Spinal cord (tissue), 10 donors: ENCODE measurements around the gene CENPL. TPM values are rescaled to one million over a fixed set of nuclear protein-coding genes. Genes with fewer than 3 reads are reported as not detected.
A peak's percentile ranks its signal among the peaks of the same experiment; 100 is the strongest.
"Not testable (repeated sequence)": the region's sequence is repeated elsewhere in the genome, so short reads cannot be mapped to it uniquely, and the experiment has no call there.

Experiments used
- DNase-seq, 6 donors: peaks; one replicate each; pipeline versions ENCODE4 v3.0.0 to v3.0.0-alpha.2; 2013 to 2015; ENCODE audit warnings: low spot score in 6 of 6, low read depth in 4 of 6
- H3K27ac ChIP-seq: one replicate; pipeline ENCODE4 v1.5.1; 2013; ENCODE audit warnings: low read depth, low read length, control low read depth
- H3K27me3 ChIP-seq: one replicate; pipeline ENCODE4 v1.6.1; 2013; ENCODE audit warnings: low read length; ENCODE audit not compliant: control insufficient read depth, insufficient read depth
- H3K36me3 ChIP-seq: one replicate; pipeline ENCODE4 v1.6.1; 2013; ENCODE audit warnings: low read length; ENCODE audit not compliant: control insufficient read depth, insufficient read depth
- H3K4me1 ChIP-seq: one replicate; pipeline ENCODE4 v1.6.1; 2013; ENCODE audit warnings: low read length; ENCODE audit not compliant: control insufficient read depth, insufficient read depth
- H3K4me3 ChIP-seq: one replicate; pipeline ENCODE4 v1.5.1; 2013; ENCODE audit warnings: low read depth, low read length, control low read depth
- H3K9me3 ChIP-seq: one replicate; pipeline ENCODE4 v1.6.1; 2013; ENCODE audit warnings: low read length; ENCODE audit not compliant: control insufficient read depth, insufficient read depth
- WGBS: methylation state at CpG from one replicate; pipeline ENCODE4 v1.1.5; 2013; ENCODE audit warnings: missing lambda C conversion rate; ENCODE audit not compliant: insufficient coverage; 5-methylcytosine and 5-hydroxymethylcytosine counted together
- polyA plus RNA-seq, 2 donors: library from polyadenylated mRNA; unstranded; fragments of 120-200 nt; gene quantifications; one replicate each; pipeline ENCODE4 v1.2.1, GENCODE V29; 2013; ENCODE audit not compliant: insufficient read length in 2 of 2
- total RNA-seq, 2 donors: library from RNA; depleted of rRNA in 1 of 2; stranded (reverse); fragments of 120-200 nt in 1 of 2; fragments of >200 nt in 1 of 2; gene quantifications; one replicate each; pipeline versions ENCODE4 v1.2.3 to v1.2.4, GENCODE V29; 2013 to 2014
- donor health status: healthy.

Gene CENPL
- total and polyA plus RNA-seq, 4 donors = 7.1 to 19.6 (median 11.2) TPM

DNA sequence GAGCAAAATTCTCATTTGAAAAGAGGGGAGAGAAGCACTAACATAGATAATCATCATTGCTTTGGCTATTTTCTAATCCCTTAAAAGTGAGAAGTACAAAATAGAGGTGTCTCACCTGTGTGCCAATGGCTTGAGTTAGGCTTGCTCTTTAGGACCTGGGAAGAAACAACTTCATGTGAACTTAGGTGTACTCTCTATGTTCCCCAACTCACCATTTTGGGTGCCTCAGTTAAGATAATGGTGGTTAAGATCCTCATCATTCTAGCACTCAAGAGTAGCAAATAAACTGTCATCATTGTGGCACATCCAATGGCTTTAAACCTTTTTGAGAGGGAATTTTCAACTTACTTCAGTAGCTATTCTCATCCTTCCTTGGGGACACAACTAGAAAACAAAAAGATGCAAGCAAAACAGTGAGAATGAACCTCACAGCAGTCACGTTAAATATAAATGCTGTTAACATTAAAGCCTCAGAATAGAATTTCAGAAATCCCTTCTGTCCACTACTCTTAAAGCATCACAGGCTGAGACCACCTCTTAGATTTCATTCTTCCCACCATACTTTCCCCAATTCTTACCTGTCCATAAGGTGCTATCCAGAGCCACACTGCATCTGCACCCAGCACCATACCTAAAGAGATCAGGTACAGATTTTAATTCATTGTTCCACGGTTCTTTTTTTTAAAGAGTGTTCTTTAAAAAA lies 41.9 kb upstream of the CENPL start:
- WGBS = 0% methylated on average over 1 of the region's 2 CpGs
- no peak for DNase-seq
- Histone ChIP-seq H3K4me3 (peak overlapping the region; percentile 95), H3K9me3 (no peaks in the 10 kb centered on the region), H3K4me1 (peaks cover 14% of the 10 kb centered on the region), H3K27ac (no peak overlapping the region), H3K36me3 (peaks cover 30% of the 10 kb centered on the region), H3K27me3 (no peaks in the 10 kb centered on the region)

DNA sequence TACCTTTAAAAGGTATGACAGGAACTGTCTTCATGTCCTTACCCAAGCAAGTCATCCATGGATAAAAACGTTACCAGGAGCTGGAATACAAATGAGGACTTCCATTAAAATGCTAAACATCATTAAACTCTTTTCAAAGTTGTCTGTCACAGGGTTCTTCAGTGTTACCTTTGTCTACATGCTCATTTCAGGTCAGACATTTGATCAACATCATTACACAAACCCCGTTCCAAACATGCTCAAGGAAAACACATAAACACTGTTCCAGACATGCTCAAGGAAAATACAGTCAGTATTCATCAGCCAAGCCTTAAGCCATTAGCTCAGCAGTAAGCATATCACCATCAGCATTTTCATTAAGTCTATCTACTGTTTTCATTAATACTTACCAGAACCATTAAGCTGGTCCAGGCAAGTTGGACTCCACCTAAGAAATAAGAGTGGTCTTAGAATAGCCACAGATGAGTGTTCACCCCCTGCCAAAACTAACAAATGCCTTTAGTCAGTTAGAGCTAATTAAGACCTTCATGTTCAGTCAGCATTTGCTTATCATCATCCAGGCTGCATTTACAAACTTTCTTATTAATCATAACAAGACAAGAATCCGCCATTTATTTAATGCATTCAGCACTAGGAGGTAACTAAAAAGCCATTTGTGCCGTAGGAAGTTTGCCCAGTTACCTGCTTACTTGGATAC lies 40.9 kb upstream of the CENPL start:
- Histone ChIP-seq H3K9me3 (no peaks in the 10 kb centered on the region), H3K36me3 (peaks cover 29% of the 10 kb centered on the region), H3K27me3 (no peaks in the 10 kb centered on the region), H3K27ac (no peak overlapping the region), H3K4me3 (no peak overlapping the region), H3K4me1 (peaks cover 11% of the 10 kb centered on the region)
- WGBS = 30% methylated on average over 2 of the region's 4 CpGs
- no peak for DNase-seq

DNA sequence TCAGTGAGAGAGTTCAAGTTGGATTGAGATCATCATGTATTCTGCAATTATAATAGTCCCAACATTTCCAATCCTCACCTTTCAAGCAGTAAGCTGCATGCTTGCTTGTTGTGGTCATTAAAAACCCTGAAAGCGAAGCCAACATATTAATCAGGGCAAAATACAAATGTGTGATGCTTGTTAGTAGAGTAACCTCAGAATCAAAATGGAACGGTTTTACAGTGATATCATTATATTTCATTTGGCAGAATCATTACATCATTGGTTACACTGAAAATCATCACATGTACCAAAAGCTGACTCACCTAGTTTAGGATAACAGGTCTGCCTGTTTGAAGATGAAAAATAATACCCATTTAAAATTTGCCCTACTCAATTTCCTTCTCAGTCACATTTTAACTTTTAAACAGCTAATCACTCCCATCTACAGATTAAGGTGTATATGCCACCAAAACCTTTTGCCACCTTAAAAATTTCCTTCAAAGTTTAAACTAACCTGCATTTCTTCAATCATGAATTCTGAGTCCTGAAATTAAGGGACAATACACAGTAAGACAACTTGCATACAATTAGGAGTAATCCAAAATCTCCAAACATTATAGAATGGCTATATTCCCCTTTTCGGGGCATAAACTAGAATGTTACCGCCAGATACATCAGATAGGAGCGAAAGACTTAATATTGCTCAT lies 39.6 kb upstream of the CENPL start:
- 95% methylated on average over 3 of the region's 5 CpGs for WGBS
- no peaks in the 10 kb centered on the region for H3K9me3 ChIP-seq

GRCh38 chr1:173863224-173864161 lies 38.8 kb upstream of the CENPL start:
- Histone ChIP-seq H3K36me3 (peaks cover 29% of the 10 kb centered on the region), H3K4me1 (peaks cover 11% of the 10 kb centered on the region), H3K27me3 (no peaks in the 10 kb centered on the region), H3K4me3 (no peak overlapping the region), H3K27ac (no peak overlapping the region), H3K9me3 (no peaks in the 10 kb centered on the region)
- DNase-seq = no peak

More for the DNA sequence above, 39.6 kb upstream of the CENPL start:
- H3K36me3 ChIP-seq = peaks cover 25% of the 10 kb centered on the region
- no peak overlapping the region for H3K4me3 ChIP-seq
- no peak overlapping the region for H3K27ac ChIP-seq
- no peak for DNase-seq
- no peaks in the 10 kb centered on the region for H3K27me3 ChIP-seq
- peaks cover 11% of the 10 kb centered on the region for H3K4me1 ChIP-seq

DNA sequence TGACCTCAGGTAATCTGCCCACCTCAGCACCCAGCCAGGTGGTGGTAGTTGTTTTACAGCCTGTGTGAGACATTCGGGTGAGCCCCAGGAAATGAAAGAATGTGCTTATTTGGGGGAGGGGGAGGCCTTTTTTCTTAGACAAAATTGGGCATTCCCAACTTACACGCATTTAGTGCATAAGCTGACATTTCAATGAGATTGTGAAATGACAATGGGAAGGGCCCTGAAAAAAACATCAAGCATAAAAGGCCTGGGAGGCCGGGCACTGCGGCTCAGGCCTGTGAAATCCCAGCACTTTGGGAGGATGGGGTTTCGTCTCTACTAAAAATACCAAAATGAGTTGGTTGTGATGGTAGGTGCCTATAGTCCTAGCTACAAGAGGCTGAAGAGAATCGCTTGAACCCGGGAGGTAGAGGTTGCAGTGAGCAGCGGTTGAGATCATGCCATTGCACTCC lies 38.1 kb upstream of the CENPL start:
- Histone ChIP-seq H3K4me3 (no peak overlapping the region), H3K36me3 (peaks cover 29% of the 10 kb centered on the region), H3K9me3 (no peaks in the 10 kb centered on the region), H3K4me1 (peaks cover 11% of the 10 kb centered on the region), H3K27ac (no peak overlapping the region), H3K27me3 (no peaks in the 10 kb centered on the region)
- DNase-seq = no peak
- 72% methylated on average over 3 of the region's 8 CpGs for WGBS

GRCh38 chr1:173862146-173862768 lies 37.6 kb upstream of the CENPL start:
- peaks cover 29% of the 10 kb centered on the region for H3K36me3 ChIP-seq
- WGBS = no CpG with 5 or more reads among the region's 13 CpGs

GRCh38 chr1:173861731-173862145 lies 37.1 kb upstream of the CENPL start:
- WGBS = 96% methylated on average over 7 of the region's 7 CpGs
- no peaks in the 10 kb centered on the region for H3K9me3 ChIP-seq
- peaks cover 29% of the 10 kb centered on the region for H3K36me3 ChIP-seq
- H3K4me3 ChIP-seq = no peak overlapping the region
- H3K27me3 ChIP-seq = no peaks in the 10 kb centered on the region
- no peak for DNase-seq
- no peak overlapping the region for H3K27ac ChIP-seq
- peaks cover 4% of the 10 kb centered on the region for H3K4me1 ChIP-seq

More at GRCh38 chr1:173862146-173862768, 37.6 kb upstream of the CENPL start:
- not testable (repeated sequence) for H3K27ac ChIP-seq, H3K27me3 ChIP-seq, H3K4me1 ChIP-seq, H3K4me3 ChIP-seq, DNase-seq, H3K9me3 ChIP-seq

DNA sequence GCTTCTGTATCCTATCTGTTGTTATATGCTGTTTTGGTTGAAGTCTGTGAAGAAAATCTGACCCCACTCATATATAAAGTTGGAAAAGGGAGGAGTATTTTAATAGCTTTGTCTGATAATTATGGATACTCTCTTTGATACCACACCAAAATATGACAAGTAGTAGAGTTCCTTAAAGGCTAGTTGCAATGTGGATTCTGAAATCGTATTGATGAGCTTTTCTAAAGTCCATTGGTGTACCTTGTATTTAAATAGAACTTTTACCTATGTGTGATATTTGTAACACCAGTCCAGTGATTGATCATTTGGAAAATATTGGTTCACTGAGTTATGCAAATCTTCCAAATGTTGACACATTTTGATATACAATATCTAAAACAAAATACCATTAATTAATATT lies 35.4 kb upstream of the CENPL start:
- H3K9me3 ChIP-seq = no peaks in the 10 kb centered on the region
- H3K27ac ChIP-seq = no peak overlapping the region
- H3K4me3 ChIP-seq = no peak overlapping the region
- WGBS = no CpG with 5 or more reads among the region's 1 CpG
- peaks cover 36% of the 10 kb centered on the region for H3K36me3 ChIP-seq
- no peaks in the 10 kb centered on the region for H3K27me3 ChIP-seq
- H3K4me1 ChIP-seq = peaks cover 4% of the 10 kb centered on the region
- DNase-seq = no peak

- DNase-seq, H3K4me1 ChIP-seq, H3K27me3 ChIP-seq, H3K4me3 ChIP-seq, H3K9me3 ChIP-seq, H3K27ac ChIP-seq: not testable (repeated sequence)
- 100% methylated on average over 1 of the region's 5 CpGs for WGBS
- H3K36me3 ChIP-seq = peaks cover 32% of the 10 kb centered on the region
Observed at GRCh38 chr1:173859547-173859946, 34.9 kb upstream of the CENPL start.
